NCI-H187 treated with DMSO at 0.1 percent for 48 hours (cell line): ENCODE measurements around the gene NUAK1.

Source experiments
- DNase-seq: peaks from one replicate; lab custom pipeline; 2025; lab: John Stamatoyannopoulos, UW

NUAK1 gene

DNA sequence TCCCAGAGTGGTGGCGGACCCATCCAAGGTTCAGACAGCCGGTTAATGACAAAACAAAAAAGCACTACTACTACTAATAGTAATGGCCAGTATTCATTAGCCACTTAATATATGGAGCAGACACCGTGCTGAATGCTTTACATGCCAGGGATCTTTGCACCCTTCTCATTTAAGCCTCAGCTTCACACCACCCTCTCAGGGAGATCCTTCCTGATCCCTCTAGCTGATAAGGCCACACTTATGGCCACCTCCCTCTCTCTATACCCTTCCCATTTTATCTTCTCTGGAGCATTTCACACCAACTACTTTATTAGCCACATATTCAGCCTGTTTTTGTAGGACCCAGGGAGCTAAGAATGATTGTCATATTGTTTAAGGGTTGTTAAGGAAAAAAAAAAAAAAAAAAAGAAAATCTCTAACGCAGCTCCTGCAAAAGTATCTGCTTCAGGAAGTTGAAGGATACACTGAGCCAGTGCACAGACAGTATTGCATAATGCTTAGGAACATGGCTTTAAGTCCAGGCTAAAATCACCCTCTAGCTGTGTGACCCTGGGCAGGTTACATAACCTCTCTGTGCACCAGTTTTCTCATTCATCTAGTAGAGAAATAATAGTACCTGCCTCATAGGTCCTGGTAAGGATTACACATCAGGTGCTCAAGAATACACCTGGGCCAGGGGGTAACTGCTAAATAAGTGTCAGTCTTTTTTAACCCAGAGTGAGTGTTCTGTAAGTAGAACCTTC is 29.4 kb downstream of the NUAK1 start:
- no peak for DNase-seq

DNA sequence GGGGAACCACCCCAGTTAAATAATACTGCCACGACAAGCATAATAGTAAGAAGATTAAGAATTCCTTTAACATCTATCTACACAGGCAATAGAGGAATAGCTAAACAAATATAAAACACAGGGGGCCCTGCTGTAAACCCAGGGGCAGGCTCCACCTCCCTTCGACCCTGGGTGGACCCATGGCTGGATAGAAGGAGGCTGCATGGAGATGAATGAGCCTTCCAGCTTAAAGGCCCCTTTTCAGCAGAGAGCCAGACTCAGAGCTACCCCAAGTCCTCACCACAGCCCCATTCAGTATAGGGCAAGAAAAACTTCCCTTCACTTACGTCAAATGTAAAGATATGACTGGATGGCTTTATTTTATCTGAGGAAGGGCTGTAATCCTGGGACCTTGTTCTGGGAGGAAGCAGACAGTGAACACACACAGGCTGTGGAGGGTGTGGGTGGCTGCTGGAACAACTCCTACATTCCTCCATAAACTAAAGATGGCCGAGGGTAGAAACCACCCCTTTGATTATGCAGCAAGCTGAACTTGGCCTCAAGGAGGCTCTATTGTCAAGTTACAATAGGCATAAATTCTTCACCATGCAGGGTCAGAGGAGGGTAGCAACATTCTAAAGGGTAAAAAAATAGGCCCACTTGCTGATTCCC is 30.4 kb downstream of the NUAK1 start:
- DNase-seq: no peak

DNA sequence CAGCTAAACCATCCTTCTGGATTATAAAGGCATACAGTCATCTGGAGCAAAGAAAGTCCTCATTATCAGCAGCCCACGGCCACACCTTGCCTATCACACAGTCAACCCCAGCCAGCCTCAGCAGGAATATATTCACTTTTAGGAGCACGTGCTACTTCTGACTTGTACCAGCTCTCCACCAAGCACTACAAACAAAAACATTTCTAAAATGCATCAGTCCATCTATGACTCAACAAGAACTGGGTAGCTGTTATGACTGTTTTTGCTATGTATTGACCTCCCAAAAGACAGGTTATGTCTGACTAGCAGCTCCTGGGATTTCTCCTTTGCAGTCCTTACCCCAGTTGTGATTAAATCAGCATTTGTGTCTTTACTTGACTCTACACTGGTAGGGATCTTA is 31.2 kb downstream of the NUAK1 start:
- no peak for DNase-seq

DNA sequence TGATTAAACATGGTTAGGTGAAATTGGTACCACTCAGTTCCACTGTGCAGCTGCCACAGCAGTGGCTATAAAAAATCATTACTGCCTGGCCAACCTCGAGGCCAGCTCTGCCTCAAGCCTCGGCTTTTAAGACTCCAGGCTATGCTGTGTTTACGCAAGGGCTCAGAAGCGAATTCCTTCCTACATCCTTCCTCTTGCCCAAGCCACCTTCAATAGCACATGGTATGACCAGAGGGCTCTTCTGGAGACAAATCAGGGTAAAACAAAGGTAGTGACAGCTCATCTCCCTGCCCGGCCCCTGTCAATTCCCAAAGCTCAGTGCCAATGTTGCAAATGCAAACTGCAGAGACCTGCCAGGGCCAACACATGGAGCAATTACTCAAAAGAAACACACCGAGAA is 31.9 kb downstream of the NUAK1 start:
- DNase-seq: no peak

DNA sequence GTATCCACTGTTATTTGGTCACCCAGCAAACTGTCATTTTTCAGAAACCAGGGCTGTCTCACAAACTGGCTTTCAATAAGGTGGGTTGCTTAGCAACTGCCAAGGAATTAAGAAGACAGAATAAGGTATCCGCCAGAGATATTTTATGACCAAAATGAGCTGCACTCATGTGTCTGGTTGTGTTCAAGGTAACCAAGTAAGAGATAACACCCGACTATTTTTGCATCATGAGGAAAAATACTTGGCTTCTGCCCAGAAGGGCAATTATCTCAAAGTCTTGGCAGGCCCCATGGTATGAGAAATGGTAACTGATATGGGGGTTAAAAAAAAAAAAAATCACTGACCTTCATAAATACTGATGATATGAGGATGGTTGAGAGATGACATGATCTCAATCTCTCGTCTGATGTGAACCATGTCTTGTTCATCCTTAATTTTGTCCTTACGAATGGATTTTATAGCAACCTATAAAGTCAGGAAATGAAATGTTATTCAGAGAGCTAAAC is 32.6 kb downstream of the NUAK1 start:
- DNase-seq: no peak

DNA sequence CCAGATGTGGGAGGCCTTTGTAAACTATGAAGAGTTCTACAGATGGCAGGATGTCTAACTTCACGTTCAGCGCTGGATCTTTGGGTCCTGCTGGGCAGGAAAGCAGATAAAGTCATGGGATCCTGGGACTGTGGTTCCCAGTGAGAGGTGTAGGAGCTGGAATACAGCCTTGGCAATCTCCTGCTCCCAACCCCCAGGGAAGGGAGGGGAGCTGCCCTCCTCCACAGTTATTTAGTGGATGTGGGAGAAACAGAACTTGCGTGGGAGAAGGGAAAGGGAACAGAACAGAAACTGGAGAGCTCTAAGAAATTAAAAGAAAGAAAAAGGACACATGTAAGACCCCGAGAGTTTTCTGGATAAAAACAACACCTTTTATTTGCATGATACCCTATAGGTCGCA is 37.0 kb downstream of the NUAK1 start:
- no peak for DNase-seq

DNA sequence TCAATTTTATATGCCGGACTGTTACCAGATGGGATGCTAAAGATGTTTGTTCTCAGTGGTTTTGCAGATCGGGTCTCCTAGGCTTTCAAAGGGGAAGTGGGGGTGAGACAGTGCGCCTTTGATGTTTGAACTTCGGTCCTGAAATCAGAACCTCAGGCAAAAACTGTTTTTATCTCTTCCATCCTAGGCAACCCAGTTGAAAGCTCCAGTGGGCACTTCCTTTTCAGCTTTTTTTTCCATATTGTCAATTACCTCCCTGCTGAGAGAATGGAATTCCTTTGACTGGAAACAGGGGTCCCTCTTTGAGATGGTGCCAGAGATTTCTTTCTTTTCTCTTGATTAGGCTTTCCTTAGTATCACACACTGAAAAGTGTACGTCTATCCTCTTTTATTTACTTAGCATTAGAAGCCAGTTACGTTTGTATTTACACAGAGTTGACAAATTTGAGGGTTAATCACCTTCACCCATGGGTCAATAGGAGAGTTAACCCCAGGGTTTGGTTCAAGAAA is 40.0 kb downstream of the NUAK1 start:
- no peak for DNase-seq

DNA sequence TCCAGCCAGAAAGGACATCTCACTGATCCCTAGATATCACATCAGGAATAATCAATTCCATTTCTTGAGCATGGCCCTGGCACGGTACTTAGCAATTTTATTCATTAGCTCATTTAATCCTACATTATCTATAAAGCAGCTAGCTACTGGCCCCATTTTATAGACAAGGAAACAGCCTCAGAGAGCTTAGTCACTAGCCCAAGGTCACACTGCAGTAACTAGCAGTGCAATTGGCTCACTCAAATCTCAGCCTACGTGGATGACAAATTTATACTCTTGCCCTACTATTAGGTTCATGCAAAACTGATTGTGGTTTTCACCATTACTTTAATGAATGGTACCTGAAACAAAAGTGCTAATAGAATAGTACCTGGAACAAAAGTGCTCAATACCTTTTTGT is 41.7 kb downstream of the NUAK1 start:
- DNase-seq: no peak

DNA sequence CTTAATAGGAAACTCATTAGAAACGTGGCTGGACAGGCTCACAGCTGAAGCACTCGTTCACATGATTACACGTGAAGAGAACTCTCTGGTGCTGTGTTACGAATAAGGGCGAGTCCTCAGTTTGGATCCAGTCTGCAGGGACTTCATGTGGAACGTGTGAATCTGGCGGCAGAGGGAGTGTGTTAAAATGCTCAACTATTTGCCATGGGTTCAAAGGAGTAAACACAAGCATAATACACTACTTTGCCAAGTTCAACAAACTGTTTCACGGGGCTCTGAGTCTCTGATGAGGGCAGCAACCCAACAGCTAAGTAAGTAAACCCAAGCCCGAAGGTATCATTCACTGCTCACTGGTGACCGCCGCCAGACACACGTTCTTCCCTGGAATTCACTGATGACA is 42.4 kb downstream of the NUAK1 start:
- no peak for DNase-seq

DNA sequence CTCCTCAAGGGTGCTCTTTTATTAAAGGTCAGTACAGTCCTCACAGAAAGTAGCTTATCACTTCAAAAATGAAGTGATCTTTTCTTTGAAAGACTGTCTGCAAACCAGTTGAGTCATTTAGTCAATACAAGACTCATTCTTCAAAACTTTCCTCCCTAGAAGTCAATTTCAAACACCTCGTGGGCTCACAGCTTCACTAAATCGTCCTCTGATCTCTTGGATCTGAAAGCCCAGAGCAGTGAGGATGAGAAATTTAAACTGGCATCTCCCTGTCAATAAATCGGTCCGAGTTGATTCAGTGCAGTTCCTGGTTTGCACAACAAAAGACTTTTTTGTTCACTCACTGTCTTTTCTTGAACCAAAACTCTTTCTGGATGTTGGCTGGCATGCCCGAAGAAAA is 44.5 kb downstream of the NUAK1 start:
- DNase-seq: no peak

DNA sequence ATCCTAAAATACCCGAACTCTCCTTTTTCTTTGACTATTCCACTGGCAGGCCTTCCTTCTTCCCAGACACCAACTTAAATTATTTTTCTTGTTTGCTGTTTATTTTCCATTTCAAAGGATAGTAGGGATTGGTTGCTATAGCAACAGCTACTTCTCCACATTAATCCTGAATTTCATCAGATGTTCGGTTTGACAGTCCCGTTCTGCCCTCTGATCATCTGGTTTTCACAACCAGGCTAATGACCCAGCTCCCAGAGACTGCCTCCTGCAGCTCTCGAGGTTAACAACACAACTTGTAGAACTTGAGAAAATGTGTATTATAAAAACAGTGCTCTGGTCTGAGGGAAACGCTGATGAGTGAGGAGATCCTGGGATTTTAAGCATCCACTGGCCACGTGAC is 45.5 kb downstream of the NUAK1 start:
- no peak for DNase-seq

DNA sequence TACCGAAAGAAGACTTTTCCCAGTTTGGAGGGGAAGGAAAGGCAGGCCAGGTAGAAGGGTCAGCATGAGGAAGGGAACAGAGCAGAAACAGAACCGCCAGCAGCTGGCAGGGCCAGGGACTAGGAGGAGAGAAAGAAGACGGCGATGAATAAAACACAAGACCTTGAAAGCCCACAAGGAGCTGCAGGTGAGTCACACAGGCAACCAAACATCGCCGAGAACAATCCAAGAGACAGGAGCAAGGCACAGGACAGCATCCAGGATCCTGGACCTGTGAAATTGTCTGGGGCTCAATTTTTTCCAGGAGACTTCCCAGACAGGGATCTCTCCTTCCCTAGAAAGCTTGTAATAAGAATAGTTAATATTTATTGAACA is 47.3 kb downstream of the NUAK1 start:
- no peak for DNase-seq

DNA sequence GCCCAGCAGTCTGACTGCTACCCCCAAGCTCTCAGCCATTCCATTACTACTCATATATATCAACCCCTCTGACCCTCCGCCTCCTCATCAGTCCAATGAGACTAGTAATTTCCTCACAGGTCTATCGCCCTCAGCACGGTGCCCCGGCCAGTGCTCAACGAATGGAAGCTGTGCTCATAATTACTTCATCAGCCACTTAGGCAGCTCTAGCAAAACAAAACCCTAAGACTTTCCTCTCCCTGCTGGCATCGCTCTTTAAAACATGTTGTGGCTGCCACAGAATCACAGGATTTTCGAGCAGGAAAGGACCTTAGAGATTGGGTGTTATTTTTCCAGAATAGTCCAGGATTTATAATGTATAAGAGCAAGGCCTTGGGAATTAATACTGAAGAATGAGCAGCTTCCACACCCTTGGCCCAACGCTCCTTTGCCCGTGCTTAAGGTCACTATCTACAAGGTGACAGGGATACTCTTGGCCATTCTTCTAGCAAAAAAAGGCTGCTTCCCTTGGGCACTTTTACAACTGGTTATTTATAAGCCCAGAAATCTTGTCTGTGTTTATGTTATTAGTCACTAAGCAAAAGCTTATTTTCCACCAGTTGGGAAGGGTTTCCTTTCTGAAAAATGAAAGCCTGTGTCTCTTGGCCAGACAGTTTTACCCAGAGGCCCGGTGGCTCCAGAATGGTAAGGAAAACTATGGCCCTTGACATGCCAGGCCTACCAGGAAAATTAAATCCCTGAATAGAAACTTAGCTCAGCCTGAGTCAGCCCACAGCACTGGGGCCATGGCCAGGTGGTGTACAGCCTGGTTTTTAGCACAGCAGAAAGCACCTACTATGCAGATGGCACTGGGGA is 47.9 kb downstream of the NUAK1 start:
- DNase-seq: no peak

DNA sequence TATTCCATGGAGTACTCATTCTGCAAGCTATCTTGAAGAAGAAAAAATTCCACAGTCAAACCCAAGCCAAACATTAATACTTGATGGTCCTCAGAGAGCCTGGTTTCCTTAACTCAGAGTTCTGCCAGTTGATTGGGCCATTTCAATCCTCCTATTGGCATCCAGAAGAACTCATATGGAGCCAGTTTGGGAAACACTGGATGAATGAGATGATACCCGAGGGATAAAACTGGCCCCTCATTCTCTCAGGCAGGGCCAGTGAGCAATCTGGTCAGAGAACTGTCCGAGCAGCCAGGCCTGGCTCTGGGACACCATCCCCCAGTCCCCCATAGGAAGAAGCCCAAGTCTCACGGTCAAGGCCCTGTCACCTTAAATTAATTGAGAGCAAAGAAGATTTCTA is 48.8 kb downstream of the NUAK1 start:
- DNase-seq: no peak

DNA sequence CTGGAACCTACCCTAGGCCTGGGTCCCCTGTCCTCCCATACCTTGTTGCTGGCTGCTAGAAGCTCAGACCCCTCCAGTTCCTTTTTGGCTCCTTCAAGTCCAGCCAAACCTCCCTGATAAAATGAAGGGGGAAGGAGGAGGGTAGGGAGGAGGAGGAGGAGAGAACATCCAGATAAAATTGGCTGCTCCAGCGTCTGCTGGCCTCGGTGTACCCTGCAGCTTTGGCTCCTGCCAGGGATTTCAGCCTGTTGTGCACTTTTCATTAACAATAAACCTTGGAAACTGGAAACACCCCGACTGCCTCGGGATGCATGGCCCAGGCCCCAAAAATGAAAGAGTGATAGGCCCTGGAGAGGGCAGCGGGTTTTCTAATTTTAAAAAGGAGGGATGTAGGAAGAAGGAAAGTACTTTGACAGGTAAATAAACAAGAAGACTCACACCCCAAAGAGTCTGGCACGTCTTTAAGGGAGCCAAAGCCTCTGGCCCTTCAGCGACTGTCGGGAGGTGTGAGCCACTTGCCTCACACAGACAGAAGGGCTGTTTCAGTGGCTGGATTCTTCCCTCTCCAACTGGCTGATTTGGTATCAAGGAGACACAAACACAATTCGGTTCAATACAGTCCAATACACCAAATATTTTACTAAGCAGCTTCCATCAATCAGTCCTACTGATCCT is 49.8 kb downstream of the NUAK1 start:
- DNase-seq: no peak

DNA sequence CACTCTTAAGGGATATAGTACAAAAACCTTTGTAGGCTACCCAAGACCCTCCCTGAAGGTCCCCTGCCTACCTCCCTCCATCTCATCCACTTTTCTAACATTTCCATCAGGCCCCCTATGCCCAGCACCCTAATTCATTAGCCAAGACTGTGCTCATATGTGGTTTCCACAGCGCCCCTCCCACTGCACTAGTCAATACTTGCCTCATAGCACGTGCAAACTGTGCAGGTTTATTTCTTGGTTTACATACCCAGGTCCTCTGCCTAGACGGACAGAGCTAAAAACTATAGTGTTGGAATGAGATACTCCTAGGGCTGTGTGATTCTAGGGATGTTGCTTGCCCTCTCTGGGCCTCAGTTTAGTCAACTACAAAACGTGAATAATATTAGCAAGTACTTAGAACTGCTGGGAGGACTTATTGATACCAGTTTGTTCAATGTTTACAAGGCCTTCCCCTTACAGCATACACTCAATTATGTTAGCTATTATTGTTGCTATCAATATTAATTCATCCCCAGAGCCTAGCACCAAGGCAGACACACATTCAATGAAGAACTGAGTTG is 50.4 kb downstream of the NUAK1 start:
- DNase-seq: no peak

DNA sequence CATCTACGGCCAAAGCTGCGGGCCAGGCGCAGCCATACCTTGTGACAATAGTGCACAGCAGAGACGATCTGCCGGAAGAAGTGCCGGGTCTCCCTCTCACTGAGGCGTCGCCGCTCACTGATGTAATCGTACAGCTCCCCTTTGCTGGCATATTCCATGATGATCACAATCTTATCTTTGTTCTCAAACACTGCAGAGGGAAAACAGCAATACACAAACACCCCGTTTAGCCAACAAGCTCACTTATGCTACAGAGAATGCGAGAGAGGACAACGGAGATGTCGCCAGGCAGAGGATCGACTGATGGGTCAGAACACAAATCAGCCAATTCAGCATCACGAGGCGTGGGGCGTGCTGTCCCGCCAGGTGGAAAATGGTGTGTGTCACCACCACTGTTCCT is 52.1 kb downstream of the NUAK1 start:
- DNase-seq: no peak

DNA sequence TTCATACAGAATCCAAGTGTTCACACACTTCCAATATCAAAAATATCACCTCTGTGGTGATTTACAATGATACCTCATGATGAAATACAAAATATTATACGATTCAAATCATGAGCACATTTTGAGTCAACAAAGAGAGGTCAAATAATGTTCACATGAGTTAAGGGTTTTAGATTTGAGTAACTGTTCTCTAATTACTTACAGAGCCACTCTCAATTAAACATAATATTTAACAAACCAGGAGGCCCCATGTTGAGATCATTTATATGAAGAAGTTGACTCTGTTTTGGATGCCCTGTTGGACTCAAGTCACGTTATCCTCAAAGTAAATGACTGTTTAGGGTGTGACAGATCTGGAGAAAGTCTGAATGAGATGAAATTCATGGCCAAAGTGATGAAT is 53.5 kb downstream of the NUAK1 start:
- no peak for DNase-seq

DNA sequence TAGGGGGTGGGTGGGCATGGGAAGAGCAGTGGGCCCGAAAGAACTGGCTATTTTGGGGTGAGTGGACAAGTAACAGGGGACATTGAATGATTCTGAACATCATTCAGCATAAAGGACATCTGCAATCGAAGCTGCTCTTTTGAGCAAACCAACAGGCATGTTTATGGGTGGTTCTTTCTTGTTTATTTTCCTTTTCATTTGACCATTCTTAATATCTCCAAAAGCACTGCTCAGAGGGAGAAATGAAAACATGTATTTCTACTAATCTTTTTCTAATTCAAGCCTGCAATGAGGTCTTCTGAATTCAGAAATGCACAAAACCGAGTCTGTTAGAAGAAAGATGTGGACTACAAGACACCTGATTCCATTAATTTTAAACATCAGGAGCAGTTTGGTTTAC is 54.0 kb downstream of the NUAK1 start:
- no peak for DNase-seq

DNA sequence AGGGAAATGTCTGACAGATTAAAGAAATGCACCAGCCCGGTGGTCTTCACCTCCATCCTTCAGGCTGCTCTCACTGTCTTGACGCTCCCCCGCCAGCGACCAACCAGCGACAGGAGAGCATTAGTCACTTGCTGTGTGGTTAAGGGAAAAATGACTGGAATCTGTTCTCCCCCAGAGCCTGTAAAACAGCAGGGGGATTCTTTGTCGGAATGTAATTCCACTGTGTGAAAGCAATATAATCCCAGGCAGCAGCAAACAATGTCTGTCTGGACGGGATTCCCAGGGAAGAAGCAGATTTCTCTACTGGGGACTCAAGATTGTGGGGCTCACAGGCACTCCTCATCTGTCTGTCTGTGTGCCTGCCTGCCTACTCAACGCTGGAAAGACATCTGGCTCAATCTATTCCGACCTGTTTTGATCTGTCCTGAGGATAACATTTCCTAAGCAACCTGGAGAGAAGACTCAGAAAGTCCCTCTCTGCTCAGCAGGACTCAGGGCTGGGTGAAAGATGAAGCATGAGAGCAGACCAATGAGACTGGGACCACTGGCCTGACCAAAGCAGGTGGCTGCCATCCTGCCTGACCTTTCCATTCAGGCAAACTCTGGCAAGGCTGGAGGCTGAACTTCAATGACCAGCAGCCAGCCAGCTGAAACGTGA is 54.6 kb downstream of the NUAK1 start:
- no peak for DNase-seq
